ENCODE measurements around the gene HIRA.

The HIRA gene

GRCh38 chr22:19419464-19420178, 11.9 kb downstream of the HIRA start:
- TF ChIP-seq ZBTB7A (IDR thresholded peaks at IDR 0.05; ENCODE audit: low read depth) (no peak), TEAD4 (IDR thresholded peaks at IDR 0.05) (no peak), REST (IDR thresholded peaks at IDR 0.05; ENCODE audit: low read depth) (no peak), RAD21 (IDR thresholded peaks at IDR 0.05; ENCODE audit: low read depth) (no peak), CEBPB (IDR thresholded peaks at IDR 0.05) (no peak), EP300 (IDR thresholded peaks at IDR 0.05; ENCODE audit: borderline replicate concordance) (no peak), EGR1 (IDR thresholded peaks at IDR 0.05) (no peak), TCF12 (IDR thresholded peaks at IDR 0.05; ENCODE audit: low read depth) (no peak), YY1 (IDR thresholded peaks at IDR 0.05; ENCODE audit: low read depth) (no peak), USF1 (IDR thresholded peaks at IDR 0.05) (no peak)

GRCh38 chr22:19419086-19419463, 12.5 kb downstream of the HIRA start:
- TF ChIP-seq ZBTB7A (IDR thresholded peaks at IDR 0.05; ENCODE audit: low read depth) (no peak), FOXM1 (IDR thresholded peaks at IDR 0.05; ENCODE audit: borderline replicate concordance, low read depth) (no peak), EP300 (IDR thresholded peaks at IDR 0.05; ENCODE audit: borderline replicate concordance) (no peak), NFIC (IDR thresholded peaks at IDR 0.05) (no peak), TAF1 (IDR thresholded peaks at IDR 0.05; ENCODE audit: low read depth) (no peak), MAX (IDR thresholded peaks at IDR 0.05) (no peak), CREB1 (IDR thresholded peaks at IDR 0.05; ENCODE audit: low read depth) (no peak), RAD21 (IDR thresholded peaks at IDR 0.05; ENCODE audit: low read depth) (no peak), REST (IDR thresholded peaks at IDR 0.05; ENCODE audit: low read depth) (no peak), TEAD4 (IDR thresholded peaks at IDR 0.05) (no peak), TCF12 (IDR thresholded peaks at IDR 0.05; ENCODE audit: low read depth) (no peak), USF1 (IDR thresholded peaks at IDR 0.05) (no peak), CEBPB (IDR thresholded peaks at IDR 0.05) (no peak), YY1 (IDR thresholded peaks at IDR 0.05; ENCODE audit: low read depth) (no peak), EGR1 (IDR thresholded peaks at IDR 0.05) (no peak)

GRCh38 chr22:19412923-19413322, 18.6 kb downstream of the HIRA start:
- no peak for TF ChIP-seq REST (IDR thresholded peaks at IDR 0.05; ENCODE audit: low read depth)
- TF ChIP-seq RAD21 (IDR thresholded peaks at IDR 0.05; ENCODE audit: low read depth), result no peak
- no peak for TF ChIP-seq YY1 (IDR thresholded peaks at IDR 0.05; ENCODE audit: low read depth)
- no peak for TF ChIP-seq TEAD4 (IDR thresholded peaks at IDR 0.05)
- TF ChIP-seq ZBTB7A (IDR thresholded peaks at IDR 0.05; ENCODE audit: low read depth), result no peak
- TF ChIP-seq EP300 (IDR thresholded peaks at IDR 0.05; ENCODE audit: borderline replicate concordance), result no peak
- TF ChIP-seq FOXM1 (IDR thresholded peaks at IDR 0.05; ENCODE audit: borderline replicate concordance, low read depth), result no peak
- TF ChIP-seq CREB1 (IDR thresholded peaks at IDR 0.05; ENCODE audit: low read depth), result no peak
- no peak for TF ChIP-seq TAF1 (IDR thresholded peaks at IDR 0.05; ENCODE audit: low read depth)
- no peak for TF ChIP-seq USF1 (IDR thresholded peaks at IDR 0.05)
- no peak for TF ChIP-seq EGR1 (IDR thresholded peaks at IDR 0.05)
- TF ChIP-seq NFIC (IDR thresholded peaks at IDR 0.05), result no peak
- TF ChIP-seq CEBPB (IDR thresholded peaks at IDR 0.05), result no peak

GRCh38 chr22:19412478-19412877, 19.1 kb downstream of the HIRA start:
- TF ChIP-seq NFIC (IDR thresholded peaks at IDR 0.05), result no peak

All from Ishikawa (cell line).